Mononuclear cell (primary cell): ENCODE measurements around the gene BBX. TPM values are rescaled to one million over a fixed set of nuclear protein-coding genes. Genes with fewer than 3 reads are reported as not detected.
"Not testable (repeated sequence)": the region's sequence is repeated elsewhere in the genome, so short reads cannot be mapped to it uniquely, and the experiment has no call there.

Experiments used
- H3K27me3 ChIP-seq: 2 replicates; pipeline ENCODE4 v1.6.0; 2011; ENCODE audit warnings: low read length, control low read depth; ENCODE audit not compliant: insufficient read depth
- H3K4me1 ChIP-seq: 2 replicates; pipeline ENCODE4 v1.5.1; 2011; ENCODE audit warnings: mild to moderate bottlenecking, low read length, control low read depth; ENCODE audit not compliant: insufficient read depth
- H3K4me3 ChIP-seq: 2 replicates; pipeline ENCODE4 v1.5.1; 2011; ENCODE audit warnings: mild to moderate bottlenecking, low read length, moderate library complexity
- H3K9me3 ChIP-seq: 2 replicates; pipeline ENCODE4 v1.5.1; 2011; ENCODE audit warnings: low read depth, mild to moderate bottlenecking, control low read depth, low read length
- total RNA-seq: library from RNA; depleted of rRNA; stranded (reverse); fragments of >200 nt; gene quantifications from one replicate; pipeline ENCODE4 v1.2.3, GENCODE V29; 2012

BBX gene
- total RNA-seq, 1 donor = 126 TPM

DNA sequence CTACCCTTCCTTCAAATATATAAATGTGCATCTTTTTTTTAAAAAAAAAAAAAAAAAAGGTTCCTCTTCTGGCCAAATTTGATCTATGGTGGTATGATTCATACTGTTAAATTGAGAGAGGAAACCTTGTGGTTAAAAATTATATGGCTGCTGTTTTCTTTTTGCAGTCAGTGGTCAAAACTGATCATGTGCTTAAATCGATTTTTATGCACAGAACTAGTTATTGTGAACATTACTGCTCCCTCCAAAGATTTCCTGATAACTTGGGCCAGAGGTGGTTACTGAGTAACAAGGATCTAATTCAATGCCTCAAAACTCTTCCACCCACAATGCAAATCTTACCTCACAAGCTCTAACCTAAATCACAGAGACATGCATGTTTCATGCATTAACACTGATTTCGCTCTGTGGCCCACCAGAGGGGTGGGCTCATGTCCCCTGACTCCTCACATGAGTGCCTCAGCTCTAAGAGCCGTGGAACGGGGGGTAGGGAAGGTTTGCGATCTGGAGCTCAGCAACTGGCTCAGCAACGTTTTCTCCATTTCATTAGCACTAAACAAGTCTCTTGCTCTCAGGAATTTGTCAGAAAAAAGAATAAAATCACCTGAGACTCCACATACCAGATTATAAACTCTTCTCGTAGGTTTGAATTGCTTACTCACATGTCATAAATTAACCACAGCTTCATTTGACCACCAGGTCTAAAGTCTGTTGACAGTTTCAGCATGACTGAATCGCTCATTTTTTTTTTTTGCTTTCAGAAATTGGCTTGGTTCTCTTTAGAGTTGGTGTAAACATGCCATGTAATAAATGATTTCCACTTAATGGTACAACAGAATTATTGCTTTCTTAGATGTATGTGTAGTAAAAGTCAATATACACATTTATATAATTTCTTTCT, 287.7 kb downstream of the BBX start:
- peaks cover 4% of the 10 kb centered on the region for H3K4me1 ChIP-seq
- no peaks in the 10 kb centered on the region for H3K27me3 ChIP-seq
- H3K4me3 ChIP-seq = no peak overlapping the region
- H3K9me3 ChIP-seq = no peaks in the 10 kb centered on the region

DNA sequence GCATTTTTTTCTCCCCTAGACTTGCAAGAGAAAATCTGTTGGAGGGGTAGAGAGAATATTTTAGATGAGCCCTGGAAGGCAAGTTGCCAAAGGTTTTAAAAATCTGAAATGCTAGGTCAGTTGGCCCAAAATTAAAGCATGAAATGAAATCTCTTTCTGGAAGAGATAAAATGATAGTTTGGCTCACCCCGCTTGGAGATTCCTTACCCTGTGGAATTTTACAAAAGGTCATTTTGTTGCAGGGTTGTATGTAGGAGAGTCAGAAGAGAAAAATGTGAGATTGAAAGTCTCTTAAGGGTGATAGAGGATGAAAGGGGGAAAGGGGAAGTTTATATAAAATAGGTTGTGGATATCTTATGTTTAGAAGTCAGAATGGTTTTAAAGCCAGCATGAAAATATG, 290.3 kb downstream of the BBX start:
- H3K4me3 ChIP-seq = no peak overlapping the region
- peaks cover 4% of the 10 kb centered on the region for H3K4me1 ChIP-seq
- H3K9me3 ChIP-seq = no peaks in the 10 kb centered on the region
- no peaks in the 10 kb centered on the region for H3K27me3 ChIP-seq

DNA sequence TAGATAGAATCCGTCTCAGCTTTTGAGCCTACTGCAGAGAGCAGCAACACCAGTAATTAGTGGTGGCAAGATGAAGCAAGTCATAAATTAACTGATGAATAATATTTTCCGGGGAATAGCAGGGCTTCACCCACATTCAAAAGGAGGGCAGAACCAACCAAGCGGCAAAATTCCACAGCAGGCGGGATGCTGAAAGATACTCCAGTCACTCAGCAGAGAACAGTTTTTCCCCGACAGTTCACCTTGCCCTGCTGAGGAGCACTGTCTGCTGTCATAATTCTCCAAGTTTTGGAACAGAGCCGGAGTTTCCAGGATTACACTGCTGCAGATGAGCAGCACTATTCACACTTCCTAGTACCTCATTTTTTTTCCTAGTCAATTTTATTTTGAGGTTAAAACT, 293.3 kb downstream of the BBX start:
- H3K4me1 ChIP-seq = no peaks in the 10 kb centered on the region
- H3K27me3 ChIP-seq = no peaks in the 10 kb centered on the region
- no peaks in the 10 kb centered on the region for H3K9me3 ChIP-seq
- no peak overlapping the region for H3K4me3 ChIP-seq

DNA sequence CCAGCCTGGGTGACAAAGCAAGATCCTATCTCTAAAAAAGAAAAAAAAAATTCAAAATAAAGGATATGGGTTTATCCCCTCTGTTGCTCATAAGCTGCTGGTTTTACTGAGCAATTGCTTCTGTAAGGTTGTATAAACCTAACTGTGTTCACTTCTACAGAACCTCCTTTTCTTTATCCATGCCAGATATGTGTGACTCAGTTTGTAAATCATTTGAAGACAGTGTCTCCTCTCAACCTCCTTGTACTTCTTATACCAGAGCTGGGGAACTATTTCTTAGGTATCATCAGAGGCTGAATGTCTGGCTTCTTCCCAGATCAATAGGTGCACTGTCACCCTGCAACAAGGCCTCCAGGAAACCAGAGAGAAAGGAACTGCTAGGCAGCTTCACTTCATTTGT, 294.3 kb downstream of the BBX start:
- Histone ChIP-seq H3K9me3 (no peaks in the 10 kb centered on the region), H3K27me3 (no peaks in the 10 kb centered on the region), H3K4me1 (no peaks in the 10 kb centered on the region), H3K4me3 (no peak overlapping the region)

DNA sequence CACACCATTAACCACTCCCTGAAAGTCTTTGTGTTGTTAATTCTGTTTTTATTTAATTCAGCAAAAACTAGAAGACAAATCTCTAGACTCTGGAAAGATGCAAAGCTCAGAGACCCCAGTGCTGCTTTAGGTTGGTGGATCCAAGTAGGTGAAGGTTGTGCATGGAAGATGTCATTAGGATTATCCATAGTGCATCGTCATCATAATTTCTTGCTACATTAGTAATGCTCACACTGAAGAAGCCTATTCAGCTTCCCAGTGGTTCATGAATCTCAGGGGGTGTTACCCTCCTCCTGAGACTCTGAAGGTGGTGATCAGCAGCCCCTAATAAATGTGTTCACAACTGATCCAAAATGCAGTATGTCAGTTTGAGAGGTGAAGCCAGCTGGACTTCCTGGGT, 295.3 kb downstream of the BBX start:
- H3K27me3 ChIP-seq = no peaks in the 10 kb centered on the region
- no peaks in the 10 kb centered on the region for H3K4me1 ChIP-seq
- no peak overlapping the region for H3K4me3 ChIP-seq
- no peaks in the 10 kb centered on the region for H3K9me3 ChIP-seq

DNA sequence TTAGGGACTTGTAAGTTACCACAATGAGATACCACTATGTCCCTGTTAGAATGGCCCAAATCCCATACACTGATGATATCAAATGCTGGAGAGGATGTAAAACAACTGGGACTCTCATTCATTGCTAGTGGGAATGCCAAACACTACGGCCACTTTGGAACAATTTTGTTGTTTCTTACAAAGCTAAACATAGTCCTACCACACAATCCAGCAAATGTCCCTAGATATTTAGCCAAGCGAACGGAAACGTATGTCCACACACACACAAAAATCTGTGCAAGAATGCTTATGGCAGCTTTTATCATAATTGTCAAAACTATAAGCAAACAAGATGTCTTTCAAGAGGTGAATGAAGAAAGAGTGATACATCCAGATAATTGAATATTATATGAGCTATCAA, 296.9 kb downstream of the BBX start:
- no peaks in the 10 kb centered on the region for H3K27me3 ChIP-seq
- H3K9me3 ChIP-seq = no peaks in the 10 kb centered on the region
- H3K4me3 ChIP-seq = no peak overlapping the region
- H3K4me1 ChIP-seq = no peaks in the 10 kb centered on the region

DNA sequence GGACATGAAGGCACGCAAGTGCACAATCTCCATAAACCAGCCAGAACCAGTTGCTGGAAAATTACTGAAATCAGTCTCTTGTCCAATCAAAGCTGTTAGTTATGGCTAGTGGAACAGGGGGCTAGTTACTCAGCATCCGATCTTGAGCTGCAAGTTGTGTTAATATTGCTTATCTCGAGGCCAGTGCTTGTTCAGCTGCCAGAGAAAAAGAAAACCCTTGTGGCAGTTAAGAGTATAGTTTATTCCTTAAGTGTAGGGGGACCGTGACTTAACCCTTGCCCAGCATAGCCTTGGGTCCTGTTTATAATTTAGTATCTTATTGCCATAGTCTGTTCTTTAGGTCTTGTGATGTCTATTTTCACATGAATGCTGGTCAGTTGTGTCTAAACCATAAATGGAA, 299.5 kb downstream of the BBX start:
- Histone ChIP-seq H3K27me3 (no peaks in the 10 kb centered on the region), H3K9me3 (no peaks in the 10 kb centered on the region), H3K4me3 (no peak overlapping the region), H3K4me1 (no peaks in the 10 kb centered on the region)

DNA sequence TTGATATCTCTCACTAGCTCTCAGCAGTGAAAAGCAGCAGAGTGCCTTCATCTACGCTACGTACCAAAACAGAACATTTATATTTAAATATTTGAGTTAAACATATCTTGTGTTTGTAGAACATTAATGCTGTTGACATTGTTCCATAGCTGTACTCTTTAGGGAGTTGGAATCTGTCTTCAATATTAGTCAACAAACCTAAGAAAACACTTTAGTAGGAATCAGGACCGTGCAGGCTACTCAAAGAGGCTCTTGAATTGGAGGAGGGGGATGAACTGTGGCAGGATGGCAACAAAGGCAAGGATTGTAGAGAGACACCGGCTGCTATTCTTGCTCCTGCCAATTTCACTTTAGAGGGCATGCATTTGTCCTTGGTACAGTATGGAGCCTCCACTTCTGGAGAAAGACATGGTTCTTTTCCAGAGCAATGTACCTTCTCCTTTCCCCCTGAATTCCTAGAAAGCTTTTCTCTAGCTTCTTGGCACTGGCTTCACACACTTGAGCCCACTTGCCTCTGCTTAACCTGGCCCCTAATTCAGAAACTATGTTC, 302.1 kb downstream of the BBX start:
- no peaks in the 10 kb centered on the region for H3K9me3 ChIP-seq
- no peaks in the 10 kb centered on the region for H3K27me3 ChIP-seq
- H3K4me1 ChIP-seq = no peaks in the 10 kb centered on the region
- H3K4me3 ChIP-seq = no peak overlapping the region

DNA sequence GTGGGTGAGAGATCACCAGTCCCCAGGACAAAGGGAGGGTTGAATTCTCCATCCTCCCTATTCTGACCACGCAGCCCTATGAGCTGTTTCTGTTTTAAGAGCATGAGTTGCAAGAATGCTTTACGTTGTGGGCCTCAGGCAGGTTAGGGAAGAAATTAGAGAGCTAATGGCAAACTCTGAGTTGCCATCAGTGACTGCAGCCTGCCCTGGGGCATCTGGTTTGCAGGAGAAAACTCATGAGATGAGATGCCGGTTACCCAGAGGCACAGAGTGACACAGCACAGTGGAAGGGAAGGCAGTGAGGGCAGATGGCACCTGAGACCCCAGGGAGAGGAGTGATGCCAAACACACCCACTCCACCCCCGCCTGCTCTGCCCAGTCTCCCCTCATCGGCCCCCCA, 302.8 kb downstream of the BBX start:
- no peaks in the 10 kb centered on the region for H3K4me1 ChIP-seq
- H3K9me3 ChIP-seq = no peaks in the 10 kb centered on the region
- H3K27me3 ChIP-seq = no peaks in the 10 kb centered on the region
- H3K4me3 ChIP-seq = no peak overlapping the region

DNA sequence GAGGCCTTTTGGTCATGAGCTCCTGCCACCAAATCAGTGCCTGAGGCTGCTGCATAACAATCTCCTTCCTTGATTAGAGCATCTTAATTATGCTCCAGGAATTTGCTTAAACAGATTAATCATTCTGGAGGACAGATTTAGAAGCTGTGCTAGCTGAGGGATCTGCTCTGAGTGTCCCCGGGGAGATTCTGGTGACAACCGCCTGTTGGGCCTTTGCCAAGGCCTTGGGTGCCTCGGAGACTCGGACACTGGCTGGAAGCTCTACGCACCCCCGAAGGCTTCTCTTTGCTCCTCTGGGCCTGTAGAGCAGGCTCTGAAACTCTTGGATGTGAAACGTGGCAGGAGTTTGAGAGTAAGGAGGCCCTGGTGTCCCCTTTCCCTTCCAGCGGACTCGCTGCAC, 304.0 kb downstream of the BBX start:
- Histone ChIP-seq H3K4me1 (no peaks in the 10 kb centered on the region), H3K27me3 (no peaks in the 10 kb centered on the region), H3K9me3 (no peaks in the 10 kb centered on the region), H3K4me3 (no peak overlapping the region)

DNA sequence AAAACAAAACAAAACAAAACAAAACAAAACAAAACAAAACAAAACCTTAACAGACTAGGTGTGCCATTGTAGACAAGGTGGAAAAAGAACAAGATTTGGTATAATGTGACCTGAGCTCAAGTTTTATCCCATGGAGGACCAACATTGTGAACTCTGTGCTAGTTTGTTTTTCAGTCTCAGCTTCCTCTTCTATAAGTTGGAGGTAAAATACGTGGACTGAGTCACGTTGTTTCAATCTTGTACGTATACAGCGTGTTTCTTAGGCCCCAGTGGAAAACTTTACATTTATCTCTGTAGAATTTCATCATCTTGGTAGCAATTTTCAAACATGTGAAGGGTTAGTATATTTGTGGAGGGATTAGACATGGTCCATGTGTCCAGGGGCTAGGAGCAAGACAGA, 306.4 kb downstream of the BBX start:
- Histone ChIP-seq H3K4me3 (no peak overlapping the region), H3K27me3 (no peaks in the 10 kb centered on the region), H3K9me3 (no peaks in the 10 kb centered on the region), H3K4me1 (no peaks in the 10 kb centered on the region)

DNA sequence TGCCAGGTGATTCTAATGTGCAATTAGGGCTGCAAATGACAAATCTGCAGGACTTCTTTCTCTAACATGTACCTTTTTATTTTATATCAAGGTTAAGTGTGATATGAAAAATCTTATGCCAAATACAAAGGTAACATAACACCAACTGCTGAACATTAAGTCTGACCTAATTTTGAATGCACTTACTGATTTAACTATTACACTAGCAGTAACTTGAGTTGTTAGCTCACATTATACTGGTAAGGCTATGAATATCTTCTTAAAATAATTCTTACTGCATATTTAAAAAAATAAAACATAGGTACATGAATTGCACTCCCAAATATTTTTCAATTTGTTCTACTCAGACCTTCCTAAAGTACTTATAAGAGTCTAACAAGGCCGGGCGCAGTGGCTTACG, 308.8 kb downstream of the BBX start:
- Histone ChIP-seq H3K4me1 (no peaks in the 10 kb centered on the region), H3K4me3 (no peak overlapping the region), H3K27me3 (no peaks in the 10 kb centered on the region), H3K9me3 (no peaks in the 10 kb centered on the region)

DNA sequence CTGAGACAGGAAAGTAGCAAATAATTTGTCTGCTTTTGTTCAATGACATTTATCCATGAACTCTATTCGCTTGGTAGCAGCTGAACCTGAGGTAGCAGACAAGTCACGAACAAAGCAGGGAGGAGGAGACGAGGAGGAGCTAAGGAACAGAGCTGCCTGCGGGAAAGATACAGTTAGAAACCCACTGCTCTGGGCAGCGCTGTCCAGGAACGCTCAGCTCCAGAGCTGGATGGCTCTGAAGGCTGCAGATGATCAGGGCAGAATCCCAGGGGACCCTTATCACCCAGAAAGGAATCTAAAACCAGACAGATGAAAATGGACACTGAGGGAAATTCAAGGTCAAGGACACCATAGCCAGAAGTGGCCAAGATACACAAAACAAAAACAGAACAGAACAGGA, 310.3 kb downstream of the BBX start:
- no peaks in the 10 kb centered on the region for H3K4me1 ChIP-seq
- no peaks in the 10 kb centered on the region for H3K9me3 ChIP-seq
- H3K4me3 ChIP-seq = no peak overlapping the region
- no peaks in the 10 kb centered on the region for H3K27me3 ChIP-seq

DNA sequence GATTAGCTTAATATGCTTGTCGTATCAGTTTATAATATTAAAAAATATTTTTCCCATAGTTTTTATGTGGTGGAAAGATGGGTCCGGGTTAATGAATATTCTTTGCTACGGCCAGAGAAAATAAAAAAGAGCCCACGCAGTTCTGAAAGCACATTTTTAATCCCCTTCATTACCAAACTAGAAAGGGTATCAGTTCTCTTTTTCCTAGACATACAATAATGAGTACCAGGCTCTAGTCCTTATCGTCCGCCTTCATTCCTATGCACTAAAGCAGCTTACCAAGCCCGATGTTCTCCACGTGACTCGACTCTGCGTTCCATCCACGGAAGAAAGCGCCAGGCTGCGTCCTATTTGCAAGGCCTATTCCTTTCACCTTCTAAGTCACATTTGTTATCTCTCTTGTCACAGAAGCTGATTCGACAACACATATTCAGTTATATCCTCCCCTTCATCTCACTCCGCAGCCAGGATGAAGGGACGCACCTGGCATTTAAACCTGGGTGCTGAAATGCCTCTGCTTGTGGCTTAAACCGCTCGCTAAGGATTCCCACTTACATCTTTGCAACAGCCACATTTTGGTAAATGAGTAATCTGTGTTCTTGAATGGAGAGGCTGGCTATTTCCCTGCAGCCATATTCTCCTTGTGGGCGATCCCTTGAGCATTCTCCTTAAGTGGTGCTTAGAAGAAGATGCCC, 311.1 kb downstream of the BBX start:
- Histone ChIP-seq H3K9me3 (no peaks in the 10 kb centered on the region), H3K4me3 (no peak overlapping the region), H3K4me1 (no peaks in the 10 kb centered on the region), H3K27me3 (no peaks in the 10 kb centered on the region)

DNA sequence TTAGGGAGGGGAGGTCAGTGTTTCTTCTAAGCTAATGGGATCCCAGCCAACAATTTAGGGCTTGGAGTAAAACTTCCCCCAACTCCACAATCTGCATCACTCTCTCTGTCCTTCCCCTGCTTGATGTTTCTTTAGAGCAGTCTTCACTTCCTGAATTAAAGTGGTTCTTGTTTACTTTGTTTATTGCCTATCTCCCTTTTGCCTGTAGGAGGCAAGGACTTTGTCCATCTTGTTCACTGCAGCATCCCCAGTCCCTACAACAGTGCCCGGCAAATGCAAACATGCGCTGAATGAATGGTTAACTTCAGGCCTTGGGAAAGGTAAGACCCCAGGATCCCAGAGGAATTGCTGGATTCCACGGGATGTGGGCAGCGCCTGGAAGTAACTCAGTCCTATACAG, 312.2 kb downstream of the BBX start:
- H3K27me3 ChIP-seq, H3K4me1 ChIP-seq, H3K4me3 ChIP-seq, H3K9me3 ChIP-seq: not testable (repeated sequence)
